AG09319 (cell line): ENCODE measurements around the gene LMAN2L.

Source experiments
- DNase-seq: peaks from one replicate; pipeline ENCODE4 v3.0.0-alpha.2; 2010; ENCODE audit warnings: low read depth; ENCODE audit errors: extremely low read depth
- TF ChIP-seq, protein P1 (sequence below): IDR thresholded peaks from 2 replicates; pipeline ENCODE4 v1.5.1; 2011; ENCODE audit warnings: low read depth, mild to moderate bottlenecking, inconsistent platforms, low read length, moderate library complexity

Gene LMAN2L

DNA sequence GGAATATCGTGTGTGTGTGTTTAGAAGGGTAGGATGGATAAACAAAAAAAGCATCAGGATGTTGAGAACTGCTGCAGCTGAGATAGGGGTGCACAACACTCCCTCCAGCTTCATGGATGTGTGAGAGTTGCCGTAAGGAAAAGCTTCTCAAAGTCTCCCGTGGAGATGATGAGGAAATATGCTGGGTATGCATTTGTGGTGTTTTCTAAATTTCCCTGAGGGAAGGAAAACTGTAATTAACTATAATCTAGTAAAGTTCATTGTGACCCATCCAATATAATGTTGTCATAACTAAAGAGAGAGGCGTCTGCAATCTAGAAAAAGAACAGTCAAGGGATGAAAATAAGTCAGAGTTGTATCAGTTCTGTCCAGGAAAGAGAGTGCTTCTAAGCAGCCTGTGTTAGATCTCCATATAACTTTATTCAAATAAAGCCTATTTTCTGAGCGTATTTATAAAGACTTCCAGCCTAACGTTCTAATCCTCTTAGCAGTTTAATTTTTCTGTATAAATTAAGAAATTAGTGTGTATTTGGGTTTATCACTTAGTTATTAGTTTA, 7.3 kb upstream of the LMAN2L start:
- no peak for DNase-seq
- TF ChIP-seq, protein P1, sequence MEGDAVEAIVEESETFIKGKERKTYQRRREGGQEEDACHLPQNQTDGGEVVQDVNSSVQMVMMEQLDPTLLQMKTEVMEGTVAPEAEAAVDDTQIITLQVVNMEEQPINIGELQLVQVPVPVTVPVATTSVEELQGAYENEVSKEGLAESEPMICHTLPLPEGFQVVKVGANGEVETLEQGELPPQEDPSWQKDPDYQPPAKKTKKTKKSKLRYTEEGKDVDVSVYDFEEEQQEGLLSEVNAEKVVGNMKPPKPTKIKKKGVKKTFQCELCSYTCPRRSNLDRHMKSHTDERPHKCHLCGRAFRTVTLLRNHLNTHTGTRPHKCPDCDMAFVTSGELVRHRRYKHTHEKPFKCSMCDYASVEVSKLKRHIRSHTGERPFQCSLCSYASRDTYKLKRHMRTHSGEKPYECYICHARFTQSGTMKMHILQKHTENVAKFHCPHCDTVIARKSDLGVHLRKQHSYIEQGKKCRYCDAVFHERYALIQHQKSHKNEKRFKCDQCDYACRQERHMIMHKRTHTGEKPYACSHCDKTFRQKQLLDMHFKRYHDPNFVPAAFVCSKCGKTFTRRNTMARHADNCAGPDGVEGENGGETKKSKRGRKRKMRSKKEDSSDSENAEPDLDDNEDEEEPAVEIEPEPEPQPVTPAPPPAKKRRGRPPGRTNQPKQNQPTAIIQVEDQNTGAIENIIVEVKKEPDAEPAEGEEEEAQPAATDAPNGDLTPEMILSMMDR: no peak

DNA sequence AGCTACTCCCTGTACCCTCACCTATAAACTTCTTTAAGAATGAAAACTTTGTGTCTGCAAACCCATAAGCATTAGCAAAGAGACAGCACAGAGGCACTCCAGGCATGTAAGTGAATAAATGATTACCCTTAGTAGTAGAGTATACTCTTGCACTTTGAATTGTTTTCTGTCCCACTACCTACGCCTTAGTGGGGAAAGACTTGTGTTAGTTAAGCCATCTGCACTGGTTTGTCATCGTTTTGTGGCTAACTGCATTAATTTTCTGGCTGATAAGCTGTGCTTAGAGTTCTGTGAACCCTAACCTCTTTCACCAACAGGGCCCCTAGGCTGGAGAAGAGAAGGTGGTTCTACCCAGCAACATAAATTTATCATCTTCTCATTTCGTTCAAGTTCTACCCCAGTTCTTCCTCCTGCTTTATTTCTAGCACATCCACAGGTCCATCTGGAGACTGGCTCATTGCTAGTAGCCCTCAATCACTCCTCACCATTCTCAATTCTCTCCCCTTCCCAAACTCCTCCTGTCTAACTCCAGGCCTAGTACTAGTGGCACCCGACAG, 710 bp downstream of the LMAN2L start:
- TF ChIP-seq, protein P1: no peak
- DNase-seq: no peak

DNA sequence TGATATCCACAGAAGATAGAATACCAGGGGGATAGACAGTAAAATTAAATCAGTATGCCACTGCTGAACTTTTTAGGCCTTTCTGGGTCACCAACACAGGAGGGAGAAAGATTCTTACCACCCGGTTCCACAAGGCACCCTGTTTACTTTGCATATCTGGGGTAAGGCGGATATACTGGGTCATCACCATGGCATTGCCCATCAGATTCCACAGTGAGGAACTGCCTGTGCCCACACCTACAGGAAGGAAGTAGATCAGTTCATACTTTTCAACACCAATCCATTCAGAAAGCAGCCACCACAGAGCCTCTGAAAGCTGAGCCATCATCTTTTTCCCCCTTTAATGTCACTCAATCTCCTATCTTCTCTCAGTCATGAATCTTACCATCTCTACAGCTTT, 2.0 kb downstream of the LMAN2L start:
- no peak for DNase-seq
- TF ChIP-seq, protein P1: no peak

DNA sequence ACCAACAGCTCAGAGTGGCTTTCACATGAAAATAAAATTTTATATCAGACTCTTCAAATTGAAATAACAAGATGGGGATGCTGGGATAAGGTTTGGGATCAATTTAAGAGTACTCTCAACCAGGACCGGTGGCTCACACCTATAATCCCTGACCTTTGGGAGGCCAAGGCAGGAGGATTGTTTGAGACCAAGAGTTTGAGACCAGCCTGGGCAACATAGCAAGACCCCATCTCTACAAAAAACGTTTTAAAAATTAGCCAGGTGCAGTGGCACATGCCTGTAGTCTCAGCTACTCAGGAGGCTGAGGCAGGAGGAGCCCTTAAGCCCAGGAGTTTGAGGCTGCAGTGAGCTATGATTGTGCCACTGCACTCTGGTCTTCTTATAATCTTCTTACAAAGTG, 2.6 kb downstream of the LMAN2L start:
- TF ChIP-seq, protein P1: no peak
- DNase-seq: no peak

DNA sequence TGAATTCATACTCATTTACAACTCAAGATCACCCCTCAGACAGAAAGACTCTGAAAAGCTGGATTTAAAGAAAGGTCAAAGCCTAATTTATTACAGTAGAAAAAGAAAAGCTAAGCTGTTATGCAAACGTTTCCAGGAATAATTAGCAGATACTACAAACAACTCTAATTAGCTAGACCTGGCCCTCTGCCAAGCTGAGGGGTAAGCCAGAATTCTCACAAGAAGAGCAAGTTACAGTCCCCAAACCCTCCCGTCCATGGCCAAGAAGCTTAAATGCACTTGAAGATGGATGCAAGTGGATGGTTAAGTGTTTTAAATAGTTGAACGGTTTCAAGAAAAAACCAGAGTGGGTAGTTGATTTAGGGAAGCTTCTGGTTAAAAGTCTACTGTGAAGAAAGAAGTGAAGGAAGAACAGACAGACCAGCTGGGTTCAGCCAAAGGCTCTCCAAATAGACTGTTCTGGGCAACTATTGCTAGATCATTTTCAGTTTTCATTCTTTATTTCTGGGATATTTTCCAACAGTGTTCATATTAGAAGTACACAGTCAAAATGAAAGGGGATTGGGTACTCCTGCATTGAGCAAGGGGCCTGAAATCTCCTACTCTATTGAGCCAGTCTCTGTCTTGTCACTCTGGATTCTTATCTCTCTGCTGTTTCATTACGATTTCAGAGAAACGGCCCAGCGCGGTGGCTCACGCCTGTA, 4.8 kb downstream of the LMAN2L start:
- peak; percentile 28 for DNase-seq
- TF ChIP-seq, protein P1: no peak

DNA sequence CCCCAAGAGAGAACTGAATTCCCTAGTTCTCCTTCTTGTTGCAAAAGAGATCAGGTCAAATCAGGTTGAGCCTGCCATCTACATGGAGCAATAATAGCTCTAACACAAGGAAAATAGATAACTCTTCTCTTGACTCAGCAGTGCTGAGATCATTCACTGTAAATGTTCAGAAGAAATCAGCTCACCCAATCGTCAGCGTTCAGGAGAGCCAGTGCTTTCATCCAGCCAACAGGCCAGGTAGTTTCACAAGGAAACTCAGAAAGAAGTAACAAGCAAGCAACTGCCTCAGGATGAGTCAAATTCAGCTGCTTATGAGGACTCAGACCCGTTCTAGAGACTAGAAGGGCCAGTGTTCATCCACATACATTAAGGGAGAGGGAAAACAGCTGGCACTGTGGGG, 5.9 kb downstream of the LMAN2L start:
- no peak for DNase-seq
- TF ChIP-seq, protein P1: no peak

DNA sequence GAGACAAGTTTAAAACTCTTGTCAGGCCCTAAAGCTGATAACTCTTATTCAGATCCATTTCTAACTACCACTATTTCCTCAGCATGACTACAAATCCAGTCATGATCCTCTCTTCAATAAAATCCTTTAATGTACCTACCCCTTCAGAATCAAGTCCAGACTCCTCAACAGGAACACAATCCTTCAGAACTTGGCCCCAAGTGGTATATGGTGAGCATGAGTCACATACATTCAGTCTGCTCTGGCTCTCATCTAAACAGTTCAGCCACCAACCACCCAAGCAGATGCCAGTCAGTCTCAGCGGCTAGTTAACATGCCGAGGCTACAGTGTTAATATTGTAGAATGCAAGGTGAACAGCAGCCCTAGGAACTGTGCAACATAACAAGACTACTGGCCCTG, 9.7 kb downstream of the LMAN2L start:
- TF ChIP-seq, protein P1: no peak
- no peak for DNase-seq
